Testis (tissue), 2 donors: ENCODE measurements around the gene ANGPTL4.

Experiments
- CTCF ChIP-seq, 3 experiments: fragments of 450-650 bp in 2 of 3; fragments of 200-600 bp in 1 of 3; sonication (generic) in 1 of 3; IDR thresholded peaks; one replicate each; pipeline ENCODE4 v1.5.1; 2016 to 2019; ENCODE audit warnings: antibody characterized with exemption in 3 of 3, mild to moderate bottlenecking in 2 of 3, moderate library complexity in 1 of 3
- POLR2A ChIP-seq: fragments of 450-650 bp; IDR thresholded peaks from one replicate; pipeline ENCODE4 v1.6.1; 2017; ENCODE audit warnings: antibody characterized with exemption, mild to moderate bottlenecking, moderate library complexity

- TF ChIP-seq CTCF (IDR thresholded peaks at IDR 0.05) (no peak), POLR2A (no peak)
These were observed 30.0 kb upstream of the ANGPTL4 start for GRCh38 chr19:8333767-8334457.
